ENCODE results near the gene POP7. TPM values are rescaled to one million over a fixed set of nuclear protein-coding genes. Genes with fewer than 3 reads are reported as not detected.

POP7 gene
- total and polyA plus RNA-seq, 7 donors, result 28.4 to 129 (median 44.4) TPM

DNA sequence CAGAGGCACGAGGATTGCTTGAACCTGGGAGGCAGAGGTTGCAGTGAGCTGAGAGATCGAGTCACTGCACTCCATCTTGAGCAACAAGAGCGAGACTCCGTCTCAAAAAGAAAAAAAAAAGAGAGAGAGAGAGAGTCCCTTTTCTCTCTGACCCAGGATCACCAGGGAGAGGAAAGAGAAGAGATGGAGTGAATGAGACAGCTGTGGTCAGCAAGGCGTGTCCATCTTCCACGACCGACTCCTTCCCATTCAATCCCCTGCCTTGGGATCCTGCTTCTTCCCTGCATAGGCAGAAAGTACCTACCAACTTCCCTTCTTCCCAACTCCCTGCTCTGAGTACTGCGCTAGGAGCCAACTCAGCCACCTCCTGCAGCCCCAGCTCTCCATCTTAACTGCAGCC, 22.3 kb downstream of the POP7 start:
- H3K27ac ChIP-seq, result no peak overlapping the region
- no peak overlapping the region for H3K4me3 ChIP-seq
- H3K4me1 ChIP-seq, result no peaks in the 10 kb centered on the region
- no peak for ATAC-seq
- DNase-seq, result no peak
- no peaks in the 10 kb centered on the region for H3K9me3 ChIP-seq
- peaks cover 0 to 11% (median 0%) of the 10 kb centered on the region in 3 donors for H3K27me3 ChIP-seq (ENCODE audit: insufficient read depth in 3 of 3, low read length in 2 of 3)
- 52 to 58% (median 53%) methylated on average over 8 of the region's 8 CpGs for WGBS, 3 donors
- intact Hi-C loops (cut with DNase I), result loop anchor here in 1 of 2 donors (10.0 kb wide), 1 partner anchor 253 kb away; the partner anchor contains the start of gene TSC22D4
- no peaks in the 10 kb centered on the region for H3K36me3 ChIP-seq (ENCODE audit: insufficient read depth in 1 of 2, low read depth in 1 of 2)
- TF ChIP-seq, protein P1, sequence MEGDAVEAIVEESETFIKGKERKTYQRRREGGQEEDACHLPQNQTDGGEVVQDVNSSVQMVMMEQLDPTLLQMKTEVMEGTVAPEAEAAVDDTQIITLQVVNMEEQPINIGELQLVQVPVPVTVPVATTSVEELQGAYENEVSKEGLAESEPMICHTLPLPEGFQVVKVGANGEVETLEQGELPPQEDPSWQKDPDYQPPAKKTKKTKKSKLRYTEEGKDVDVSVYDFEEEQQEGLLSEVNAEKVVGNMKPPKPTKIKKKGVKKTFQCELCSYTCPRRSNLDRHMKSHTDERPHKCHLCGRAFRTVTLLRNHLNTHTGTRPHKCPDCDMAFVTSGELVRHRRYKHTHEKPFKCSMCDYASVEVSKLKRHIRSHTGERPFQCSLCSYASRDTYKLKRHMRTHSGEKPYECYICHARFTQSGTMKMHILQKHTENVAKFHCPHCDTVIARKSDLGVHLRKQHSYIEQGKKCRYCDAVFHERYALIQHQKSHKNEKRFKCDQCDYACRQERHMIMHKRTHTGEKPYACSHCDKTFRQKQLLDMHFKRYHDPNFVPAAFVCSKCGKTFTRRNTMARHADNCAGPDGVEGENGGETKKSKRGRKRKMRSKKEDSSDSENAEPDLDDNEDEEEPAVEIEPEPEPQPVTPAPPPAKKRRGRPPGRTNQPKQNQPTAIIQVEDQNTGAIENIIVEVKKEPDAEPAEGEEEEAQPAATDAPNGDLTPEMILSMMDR (IDR thresholded peaks at IDR 0.05), result no peak

DNA sequence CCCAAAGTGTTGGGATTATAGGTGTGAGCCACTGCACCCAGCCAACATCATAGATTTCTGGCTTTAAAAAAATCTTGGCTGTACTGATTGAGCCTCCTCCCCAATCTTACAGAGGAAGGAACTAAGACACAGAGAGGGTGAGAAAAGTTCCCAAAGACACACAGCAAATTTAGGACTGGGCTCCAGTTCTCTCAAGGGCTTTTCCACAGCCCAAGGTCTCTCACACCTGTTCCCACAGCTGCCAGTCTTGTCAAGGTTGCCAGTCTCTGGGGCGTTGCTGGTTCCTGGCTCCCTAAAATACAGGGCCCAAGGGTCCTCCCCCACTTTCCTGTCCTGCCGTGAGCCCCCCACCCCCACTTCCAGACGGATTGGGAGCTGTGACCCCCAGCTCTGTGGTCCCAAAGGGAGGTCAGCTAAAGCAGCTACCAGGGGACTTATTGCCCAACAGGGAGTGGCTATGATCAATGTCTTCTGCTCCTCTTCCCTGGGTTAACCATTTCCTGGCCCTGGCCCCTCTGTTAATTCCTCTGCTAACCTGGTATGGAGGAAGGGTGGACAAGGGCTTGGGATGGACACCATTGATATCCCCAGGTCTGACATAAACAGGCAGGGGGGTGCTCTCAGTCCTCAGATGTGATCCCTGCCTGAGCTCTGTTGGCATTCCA, 24.3 kb downstream of the POP7 start:
- no peaks in the 10 kb centered on the region for H3K4me1 ChIP-seq
- H3K4me3 ChIP-seq, result no peak overlapping the region
- no peak overlapping the region for H3K27ac ChIP-seq
- WGBS, 3 donors, result 17% methylated on average over 3 of the region's 3 CpGs; no CpG with 5 or more reads in 2 of the 3 donors
- DNase-seq (no peak), ATAC-seq (no peak)
- no peaks in the 10 kb centered on the region for H3K36me3 ChIP-seq (ENCODE audit: insufficient read depth in 1 of 2, low read depth in 1 of 2)
- TF ChIP-seq, protein P1 (IDR thresholded peaks at IDR 0.05), result no peak
- no peaks in the 10 kb centered on the region for H3K9me3 ChIP-seq
- no peaks in the 10 kb centered on the region for H3K27me3 ChIP-seq (ENCODE audit: insufficient read depth in 3 of 3, low read length in 2 of 3)
- intact Hi-C loops (cut with DNase I), result no loop called here

DNA sequence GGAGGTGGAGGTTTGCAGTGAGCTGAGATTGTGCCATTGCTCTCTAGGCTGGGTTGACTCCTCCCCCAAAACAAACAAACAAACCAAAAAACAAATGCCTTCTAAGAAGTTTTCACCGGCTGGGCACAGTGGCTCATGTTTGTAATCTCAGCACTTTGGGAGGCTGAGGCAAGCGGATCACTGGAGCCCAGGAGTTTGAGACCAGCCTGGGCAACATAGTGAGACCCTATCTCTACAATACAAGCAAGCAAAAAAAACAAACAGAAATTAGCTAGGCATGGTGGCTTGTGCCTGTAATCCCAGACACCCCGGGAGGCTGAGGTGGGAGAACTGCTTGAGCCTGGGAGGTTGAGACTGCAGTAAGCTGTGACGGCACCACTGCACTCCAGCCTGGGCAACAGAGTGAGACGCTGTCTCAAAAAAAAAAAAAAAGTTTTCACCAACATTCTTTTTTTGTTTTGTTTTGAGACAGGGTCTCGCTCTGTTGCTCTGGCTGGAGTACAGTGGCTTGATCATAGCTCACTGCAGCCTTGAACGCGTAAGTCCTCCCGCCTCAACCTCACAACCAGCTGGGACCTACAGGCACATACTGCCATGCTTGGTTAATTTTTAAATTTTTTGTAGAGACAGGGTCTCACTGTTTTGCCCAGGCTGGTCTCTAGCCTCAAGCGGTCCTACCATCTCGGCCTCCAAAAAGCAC, 26.2 kb downstream of the POP7 start:
- Histone ChIP-seq H3K27ac (no peak overlapping the region), H3K27me3 (ENCODE audit: insufficient read depth in 3 of 3, low read length in 2 of 3) (peaks cover 0 to 6% (median 0%) of the 10 kb centered on the region in 3 donors), H3K4me3 (no peak overlapping the region), H3K9me3 (no peaks in the 10 kb centered on the region), H3K36me3 (ENCODE audit: insufficient read depth in 1 of 2, low read depth in 1 of 2) (no peaks in the 10 kb centered on the region), H3K4me1 (no peaks in the 10 kb centered on the region)
- WGBS, 3 donors, result 77% methylated on average over 11 of the region's 11 CpGs; no CpG with 5 or more reads in 2 of the 3 donors
- ATAC-seq, result no peak
- intact Hi-C loops (cut with DNase I), result no loop called here
- TF ChIP-seq, protein P1 (IDR thresholded peaks at IDR 0.05), result no peak
- DNase-seq, result no peak

DNA sequence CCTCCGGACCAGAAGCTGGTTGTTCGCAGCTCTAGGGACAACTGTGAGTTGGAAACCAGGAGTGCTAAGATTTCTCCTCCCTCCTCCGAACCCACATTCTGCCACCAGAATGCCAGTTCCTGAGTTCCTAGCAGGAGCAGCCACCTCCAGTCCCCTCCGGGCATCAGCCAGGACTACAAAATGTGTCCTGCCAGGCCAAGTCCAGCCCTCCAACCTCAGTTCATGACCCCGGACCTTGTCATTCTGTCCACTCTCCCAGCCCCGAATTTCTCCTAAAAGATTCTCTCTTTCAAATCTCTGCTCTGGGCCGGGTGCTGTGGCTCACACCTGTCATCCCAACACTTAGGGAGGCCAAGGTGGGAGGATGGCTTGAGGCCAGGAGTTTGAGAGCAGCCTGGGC, 29.8 kb downstream of the POP7 start:
- no peak overlapping the region for H3K4me3 ChIP-seq

More for the DNA sequence above, 29.8 kb downstream of the POP7 start:
- intact Hi-C loops (cut with DNase I), result no loop called here
- Histone ChIP-seq H3K36me3 (ENCODE audit: insufficient read depth in 1 of 2, low read depth in 1 of 2) (no peaks in the 10 kb centered on the region), H3K27me3 (ENCODE audit: insufficient read depth in 3 of 3, low read length in 2 of 3) (peaks cover 0 to 6% (median 0%) of the 10 kb centered on the region in 3 donors), H3K27ac (no peak overlapping the region), H3K9me3 (no peaks in the 10 kb centered on the region), H3K4me1 (no peaks in the 10 kb centered on the region)
- ATAC-seq (no peak), DNase-seq (no peak)
- WGBS, 3 donors, result 73% methylated on average over 7 of the region's 7 CpGs; no CpG with 5 or more reads in 2 of the 3 donors
- TF ChIP-seq, protein P1 (IDR thresholded peaks at IDR 0.05), result no peak
